Measurements from ENCODE around the gene TRAPPC5. TPM values are rescaled to one million over a fixed set of nuclear protein-coding genes. Genes with fewer than 3 reads are reported as not detected.

The TRAPPC5 gene
- total and polyA plus RNA-seq, 10 of the 15 experiments (the other 5 are each of a cell fraction or from before 2014, with no cell fraction given): 4.2 to 210 (median 89.1) TPM

- FAIRE-seq: no peak
- H3K4me1 ChIP-seq (ENCODE audit: control insufficient read depth, insufficient read depth, low read length): peaks cover 41% of the 10 kb centered on the region
- BruUV-seq (replicated peaks): no TSS peak
- H3K4me2 ChIP-seq (ENCODE audit: control insufficient read depth, insufficient read depth): peak overlapping the region; percentile 97
- CTCF ChIA-PET: interaction anchor here (0.6 to 5.0 kb wide), 5 partner anchors 8 to 102 kb away, joined by 3 to 32 read pairs (median 4); partner anchors contain the start of gene TRAPPC5
- peak overlapping the region; percentile 100 for H3K4me3 ChIP-seq
- 85% methylated on average over 10 of the region's 10 CpGs for WGBS (ENCODE audit: insufficient coverage, insufficient replicate concordance, low lambda C conversion rate, missing lambda C conversion rate)
- H3K27me3 ChIP-seq (replicated peaks in 1 of 2; ENCODE audit: control insufficient read depth in 2 of 2, insufficient read depth in 2 of 2, low read length in 1 of 2): no peaks in the 10 kb centered on the region
- no peak overlapping the region for H2AFZ ChIP-seq (ENCODE audit: control insufficient read depth, low read depth, low read length)
- H3K27ac ChIP-seq (ENCODE audit: control insufficient read depth, insufficient read depth): peak overlapping the region; percentile 94
- peaks cover 7 to 21% of the 10 kb centered on the region in 2 experiments; a peak in 3 of 4 replicates for H3K36me3 ChIP-seq (ENCODE audit: control insufficient read depth in 2 of 2, insufficient read depth in 2 of 2, low read length in 1 of 2)
- peaks cover 81% of the 10 kb centered on the region for H3K79me2 ChIP-seq (ENCODE audit: control insufficient read depth, insufficient read depth, low read length)
- intact Hi-C loops (cut with micrococcal nuclease; ENCODE audit: unreplicated experiment): no loop called here
- SMC1A ChIA-PET (ENCODE audit: uncharacterized antibody, unreplicated experiment): interaction anchor here (1.0 to 5.5 kb wide), 5 partner anchors 7 to 27 kb away, joined by 3 to 26 read pairs (median 4); partner anchors contain the start of gene TRAPPC5
- no peaks in the 10 kb centered on the region for H4K20me1 ChIP-seq (ENCODE audit: control insufficient read depth, insufficient read depth)
- in situ Hi-C loops (cut with MboI): no loop called here
- ATAC-seq: no peak
- H3K9ac ChIP-seq (ENCODE audit: control insufficient read depth, insufficient read depth, low read length): peak overlapping the region; percentile 88
- RAD21 ChIA-PET (ENCODE audit: unreplicated experiment): interaction anchor here (0.9 to 2.9 kb wide), 9 partner anchors 8 to 515 kb away, joined by 3 to 19 read pairs (median 4); partner anchors contain the start of gene TRAPPC5
- POLR2A ChIA-PET: interaction anchor here (0.5 to 2.0 kb wide), 5 partner anchors 9 to 318 kb away, joined by 3 to 10 read pairs (median 3); partner anchors contain the start of gene TRAPPC5
- TF ChIP-seq RUNX3 (IDR thresholded peaks at IDR 0.05; ENCODE audit: low read length) (0 out of 2 replicates have a peak, but pooled peaks have one; percentile 14), MLLT1 (IDR thresholded peaks at IDR 0.05) (peak; percentile 91), CEBPB (IDR thresholded peaks at IDR 0.05; ENCODE audit: borderline replicate concordance in 1 of 2, low read depth in 2 of 2, low read length in 2 of 2) (no peak), CBX5 (IDR thresholded peaks at IDR 0.05; ENCODE audit: low read depth) (no peak), IRF4 (IDR thresholded peaks at IDR 0.05; ENCODE audit: low read depth, low read length) (no peak), NR2F1 (conservative IDR thresholded peaks at IDR 0.05) (no peak), CREM (IDR thresholded peaks at IDR 0.05; ENCODE audit: low read depth) (no peak), TCF12 (IDR thresholded peaks at IDR 0.05; ENCODE audit: low read depth, low read length) (no peak), SMARCA5 (IDR thresholded peaks at IDR 0.05) (0 out of 2 replicates have a peak, but pooled peaks have one; percentile 36), ZNF217 (IDR thresholded peaks at IDR 0.05) (peak; percentile 73; the same call in 1 of the 2 replicates), POLR2AphosphoS5 (IDR thresholded peaks at IDR 0.05; ENCODE audit: low read length) (0 out of 2 replicates have a peak, but pooled peaks have one; percentile 35), LARP7 (IDR thresholded peaks at IDR 0.05) (no peak)
- TF ChIP-seq, protein P1, sequence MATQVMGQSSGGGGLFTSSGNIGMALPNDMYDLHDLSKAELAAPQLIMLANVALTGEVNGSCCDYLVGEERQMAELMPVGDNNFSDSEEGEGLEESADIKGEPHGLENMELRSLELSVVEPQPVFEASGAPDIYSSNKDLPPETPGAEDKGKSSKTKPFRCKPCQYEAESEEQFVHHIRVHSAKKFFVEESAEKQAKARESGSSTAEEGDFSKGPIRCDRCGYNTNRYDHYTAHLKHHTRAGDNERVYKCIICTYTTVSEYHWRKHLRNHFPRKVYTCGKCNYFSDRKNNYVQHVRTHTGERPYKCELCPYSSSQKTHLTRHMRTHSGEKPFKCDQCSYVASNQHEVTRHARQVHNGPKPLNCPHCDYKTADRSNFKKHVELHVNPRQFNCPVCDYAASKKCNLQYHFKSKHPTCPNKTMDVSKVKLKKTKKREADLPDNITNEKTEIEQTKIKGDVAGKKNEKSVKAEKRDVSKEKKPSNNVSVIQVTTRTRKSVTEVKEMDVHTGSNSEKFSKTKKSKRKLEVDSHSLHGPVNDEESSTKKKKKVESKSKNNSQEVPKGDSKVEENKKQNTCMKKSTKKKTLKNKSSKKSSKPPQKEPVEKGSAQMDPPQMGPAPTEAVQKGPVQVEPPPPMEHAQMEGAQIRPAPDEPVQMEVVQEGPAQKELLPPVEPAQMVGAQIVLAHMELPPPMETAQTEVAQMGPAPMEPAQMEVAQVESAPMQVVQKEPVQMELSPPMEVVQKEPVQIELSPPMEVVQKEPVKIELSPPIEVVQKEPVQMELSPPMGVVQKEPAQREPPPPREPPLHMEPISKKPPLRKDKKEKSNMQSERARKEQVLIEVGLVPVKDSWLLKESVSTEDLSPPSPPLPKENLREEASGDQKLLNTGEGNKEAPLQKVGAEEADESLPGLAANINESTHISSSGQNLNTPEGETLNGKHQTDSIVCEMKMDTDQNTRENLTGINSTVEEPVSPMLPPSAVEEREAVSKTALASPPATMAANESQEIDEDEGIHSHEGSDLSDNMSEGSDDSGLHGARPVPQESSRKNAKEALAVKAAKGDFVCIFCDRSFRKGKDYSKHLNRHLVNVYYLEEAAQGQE (IDR thresholded peaks at IDR 0.05; ENCODE audit: low read depth, low read length): no peak
- TF ChIP-seq, protein P2, sequence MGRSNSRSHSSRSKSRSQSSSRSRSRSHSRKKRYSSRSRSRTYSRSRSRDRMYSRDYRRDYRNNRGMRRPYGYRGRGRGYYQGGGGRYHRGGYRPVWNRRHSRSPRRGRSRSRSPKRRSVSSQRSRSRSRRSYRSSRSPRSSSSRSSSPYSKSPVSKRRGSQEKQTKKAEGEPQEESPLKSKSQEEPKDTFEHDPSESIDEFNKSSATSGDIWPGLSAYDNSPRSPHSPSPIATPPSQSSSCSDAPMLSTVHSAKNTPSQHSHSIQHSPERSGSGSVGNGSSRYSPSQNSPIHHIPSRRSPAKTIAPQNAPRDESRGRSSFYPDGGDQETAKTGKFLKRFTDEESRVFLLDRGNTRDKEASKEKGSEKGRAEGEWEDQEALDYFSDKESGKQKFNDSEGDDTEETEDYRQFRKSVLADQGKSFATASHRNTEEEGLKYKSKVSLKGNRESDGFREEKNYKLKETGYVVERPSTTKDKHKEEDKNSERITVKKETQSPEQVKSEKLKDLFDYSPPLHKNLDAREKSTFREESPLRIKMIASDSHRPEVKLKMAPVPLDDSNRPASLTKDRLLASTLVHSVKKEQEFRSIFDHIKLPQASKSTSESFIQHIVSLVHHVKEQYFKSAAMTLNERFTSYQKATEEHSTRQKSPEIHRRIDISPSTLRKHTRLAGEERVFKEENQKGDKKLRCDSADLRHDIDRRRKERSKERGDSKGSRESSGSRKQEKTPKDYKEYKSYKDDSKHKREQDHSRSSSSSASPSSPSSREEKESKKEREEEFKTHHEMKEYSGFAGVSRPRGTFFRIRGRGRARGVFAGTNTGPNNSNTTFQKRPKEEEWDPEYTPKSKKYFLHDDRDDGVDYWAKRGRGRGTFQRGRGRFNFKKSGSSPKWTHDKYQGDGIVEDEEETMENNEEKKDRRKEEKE (IDR thresholded peaks at IDR 0.05): no peak
- no peak for DNase-seq (ENCODE audit: low read depth, low spot score)
- H3K9me3 ChIP-seq (replicated peaks; ENCODE audit: control insufficient read depth, insufficient read depth, low read length): peaks cover 3% of the 10 kb centered on the region; the same call in 1 of the 3 replicates
These were observed 17.2 kb downstream of the TRAPPC5 start for GRCh38 chr19:7697721-7698287.

Data from GM12878 (cell line).